AG09319 (cell line): Measurements from ENCODE around the gene JPH4.

Experiments
- DNase-seq: peaks from one replicate; pipeline ENCODE4 v3.0.0-alpha.2; 2010; ENCODE audit warnings: low read depth; ENCODE audit errors: extremely low read depth
- CTCF ChIP-seq: IDR thresholded peaks from 2 replicates; pipeline ENCODE4 v1.5.1; 2011; ENCODE audit warnings: low read depth, mild to moderate bottlenecking, inconsistent platforms, low read length, moderate library complexity

Gene JPH4

GRCh38 chr14:23621204-23621931 is 42.8 kb upstream of the JPH4 start:
- DNase-seq = no peak
- no peak for TF ChIP-seq CTCF

- no peak for TF ChIP-seq CTCF
- DNase-seq = no peak
Observed at GRCh38 chr14:23620177-23620702, 41.6 kb upstream of the JPH4 start.

- DNase-seq = no peak
- TF ChIP-seq CTCF = no peak
Observed at GRCh38 chr14:23618415-23618988, 39.9 kb upstream of the JPH4 start.

GRCh38 chr14:23617539-23617938 is 38.9 kb upstream of the JPH4 start:
- DNase-seq = no peak
- TF ChIP-seq CTCF = no peak

- DNase-seq = no peak
- no peak for TF ChIP-seq CTCF
Observed at GRCh38 chr14:23615856-23616255, 37.3 kb upstream of the JPH4 start.

- no peak for TF ChIP-seq CTCF
Observed at GRCh38 chr14:23614395-23614828, 35.8 kb upstream of the JPH4 start.

More at GRCh38 chr14:23614395-23614828, 35.8 kb upstream of the JPH4 start:
- no peak for DNase-seq
